T47D (cell line): ENCODE results near the gene DLG2.
"Not testable (repeated sequence)": the region's sequence is repeated elsewhere in the genome, so short reads cannot be mapped to it uniquely, and the experiment has no call there.

Experiments
- DNase-seq, 2 experiments: peaks; one replicate each; pipeline versions ENCODE4 v3.0.0 to v3.0.0-alpha.2; 2011 to 2012; ENCODE audit warnings: low read depth in 1 of 2, low spot score in 1 of 2
- JUND ChIP-seq: IDR thresholded peaks from 2 replicates; pipeline ENCODE4 v1.6.1; 2012; ENCODE audit warnings: low read depth
- in situ Hi-C: cut with HindIII; loops from 2 replicates; pipeline ENCODE4 v1.10.0; 2016; ENCODE audit warnings: low sequenced_read_pairs, low pct_unique_long_range_greater_than_20kb

The DLG2 gene

GRCh38 chr11:84358034-84358433, 1269.1 kb downstream of the DLG2 start:
- in situ Hi-C loops = no loop called here
- DNase-seq = no peak
- no peak for TF ChIP-seq JUND

- TF ChIP-seq JUND = no peak
- in situ Hi-C loops = no loop called here
- DNase-seq = no peak
These were observed 1271.2 kb downstream of the DLG2 start for GRCh38 chr11:84355911-84356310.

- no peak for DNase-seq
- no peak for TF ChIP-seq JUND
- in situ Hi-C loops = no loop called here
These were observed 1281.5 kb downstream of the DLG2 start for GRCh38 chr11:84345597-84345996.

GRCh38 chr11:84345027-84345426, 1282.1 kb downstream of the DLG2 start:
- no peak for TF ChIP-seq JUND
- in situ Hi-C loops = no loop called here
- no peak for DNase-seq

GRCh38 chr11:84339796-84340195, 1287.3 kb downstream of the DLG2 start:
- DNase-seq = peak in 1 of 2 experiments; percentile 36
- no peak for TF ChIP-seq JUND
- in situ Hi-C loops = no loop called here

- in situ Hi-C loops = no loop called here
- no peak for TF ChIP-seq JUND
These were observed 1293.9 kb downstream of the DLG2 start for GRCh38 chr11:84333221-84333620.

GRCh38 chr11:84322211-84322610, 1304.9 kb downstream of the DLG2 start:
- in situ Hi-C loops = no loop called here
- TF ChIP-seq JUND = no peak
- DNase-seq = no peak

More at GRCh38 chr11:84333221-84333620, 1293.9 kb downstream of the DLG2 start:
- no peak for DNase-seq

- DNase-seq = no peak
- in situ Hi-C loops = no loop called here
- no peak for TF ChIP-seq JUND
These were observed 1307.3 kb downstream of the DLG2 start for GRCh38 chr11:84319863-84320262.

GRCh38 chr11:84316866-84317555, 1310.1 kb downstream of the DLG2 start:
- peak in 1 of 2 experiments; percentile 24 for DNase-seq
- in situ Hi-C loops = no loop called here
- no peak for TF ChIP-seq JUND

- no peak for DNase-seq
- in situ Hi-C loops = no loop called here
- no peak for TF ChIP-seq JUND
These were observed 1313.2 kb downstream of the DLG2 start for GRCh38 chr11:84313830-84314359.

- no peak for DNase-seq
- no peak for TF ChIP-seq JUND
- in situ Hi-C loops = no loop called here
These were observed 1316.9 kb downstream of the DLG2 start for GRCh38 chr11:84310268-84310667.

- DNase-seq, in situ Hi-C loops: not testable (repeated sequence)
These were observed 1318.7 kb downstream of the DLG2 start for GRCh38 chr11:84308491-84308890.

GRCh38 chr11:84300092-84300491, 1327.1 kb downstream of the DLG2 start:
- DNase-seq = no peak
- no peak for TF ChIP-seq JUND
- in situ Hi-C loops = no loop called here

- in situ Hi-C loops = no loop called here
- no peak for DNase-seq
- TF ChIP-seq JUND = no peak
These were observed 1329.6 kb downstream of the DLG2 start for GRCh38 chr11:84297570-84297969.
